NCI-H774 (cell line): ENCODE data around the gene CRABP2.
A peak's percentile ranks its signal among the peaks of the same experiment; 100 is the strongest.

Source experiments
- DNase-seq: peaks from one replicate; lab custom pipeline; 2025; lab: John Stamatoyannopoulos, UW

Gene CRABP2

DNA sequence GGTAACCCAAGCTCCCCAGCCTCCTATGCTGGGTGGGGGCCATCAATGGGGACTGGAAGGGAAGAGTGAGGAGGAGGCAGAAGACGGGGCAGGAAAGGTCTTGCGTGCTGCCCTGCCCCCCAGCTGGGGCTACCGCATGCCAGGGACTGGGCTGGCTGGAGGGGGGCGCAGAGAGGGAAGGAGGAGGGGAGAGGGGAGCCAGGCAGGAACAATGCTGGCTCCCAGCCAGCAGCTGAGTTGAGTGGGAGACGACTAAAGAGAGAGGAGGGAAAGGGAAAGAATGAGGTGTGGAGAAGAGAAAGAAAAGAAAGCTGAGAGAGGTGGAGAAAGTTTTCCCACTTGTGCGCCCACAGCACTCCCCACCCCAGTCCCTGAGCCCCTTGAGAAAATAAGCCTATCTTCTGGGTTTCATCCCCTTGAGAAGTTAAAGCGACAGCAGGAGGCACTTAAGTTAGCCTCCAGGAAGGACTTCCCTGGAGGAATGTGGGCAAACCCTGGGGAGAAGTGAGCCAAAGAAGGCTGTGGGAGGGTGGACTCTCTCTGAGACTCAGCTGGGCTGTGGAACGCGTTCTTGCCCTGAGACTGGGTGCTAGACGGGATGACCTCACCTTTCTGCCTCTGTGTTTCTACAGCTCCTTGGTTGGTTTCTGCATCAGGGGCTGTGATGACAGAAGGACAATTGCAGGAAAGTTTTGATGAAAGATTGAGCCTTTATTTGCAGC lies 15.3 kb downstream of the CRABP2 start:
- DNase-seq, result no peak

DNA sequence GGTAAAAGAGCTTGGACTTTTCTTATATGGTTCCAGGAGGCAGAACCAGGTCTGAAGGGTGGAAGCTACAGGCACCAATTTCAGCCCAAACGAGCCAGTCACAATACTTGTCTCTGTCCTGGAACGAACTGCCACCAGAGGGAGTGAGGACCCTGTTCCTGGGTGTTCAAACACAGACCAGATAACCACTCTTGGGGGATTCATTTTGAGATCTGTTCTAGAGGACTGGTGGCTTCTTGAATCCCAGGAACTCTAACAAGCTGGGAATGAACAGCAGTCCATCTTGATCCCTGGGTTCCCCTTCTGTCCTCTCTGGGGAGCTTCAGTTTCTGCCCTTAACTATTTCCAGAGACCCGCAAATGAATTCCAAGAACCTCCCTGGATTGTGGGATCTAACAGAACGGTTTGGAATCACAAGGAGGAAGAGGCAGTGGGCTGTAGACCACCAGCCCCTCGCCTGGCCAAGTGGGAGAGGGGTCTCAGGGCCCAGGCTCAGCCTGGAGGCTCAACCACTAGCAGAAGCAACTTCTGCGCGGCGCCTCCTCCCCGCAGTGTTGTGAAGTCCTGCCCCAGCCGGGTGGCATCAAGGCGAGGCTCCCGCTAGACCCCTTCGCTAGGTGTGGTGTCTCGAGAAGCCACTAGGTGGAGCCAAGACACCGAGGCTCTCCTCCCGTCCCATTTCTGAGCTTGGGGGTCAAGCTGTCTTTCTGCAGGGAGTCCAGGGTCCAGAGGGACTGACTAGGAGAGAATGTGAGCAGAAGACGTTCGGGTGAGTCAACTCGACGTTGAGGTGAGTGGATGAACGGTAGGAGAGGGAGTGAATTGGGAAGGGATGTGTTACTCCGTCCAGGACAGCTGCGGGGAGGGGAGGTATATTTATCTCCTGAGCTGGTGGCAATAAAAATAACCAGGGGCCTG lies 16.1 kb downstream of the CRABP2 start:
- DNase-seq, result peak; percentile 55

DNA sequence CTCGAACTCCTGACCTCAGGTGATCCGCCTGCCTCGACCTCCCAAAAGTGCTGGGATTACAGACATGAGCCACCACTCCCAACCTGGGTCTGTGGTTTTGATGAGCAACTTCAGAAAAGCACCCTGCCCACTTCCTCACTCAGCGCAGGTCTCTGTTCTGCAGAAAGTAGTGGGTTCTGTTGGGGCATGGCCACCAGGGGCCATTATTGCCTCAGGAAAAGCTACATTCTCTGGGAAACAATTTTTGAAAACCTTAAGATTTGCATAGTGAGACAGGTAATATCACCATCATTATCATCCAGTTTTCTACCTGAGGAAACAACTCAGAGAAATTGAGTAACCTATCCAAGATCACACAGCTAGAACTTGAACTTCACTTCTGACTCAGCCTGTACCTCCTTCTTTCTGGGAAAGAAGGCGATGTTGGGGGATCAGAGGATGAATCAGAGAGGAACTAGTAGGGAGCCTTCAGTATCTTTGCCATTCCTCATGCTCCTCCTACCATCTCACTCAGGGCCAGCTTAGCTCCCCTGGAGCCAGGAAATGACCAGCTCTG lies 21.1 kb downstream of the CRABP2 start:
- no peak for DNase-seq

DNA sequence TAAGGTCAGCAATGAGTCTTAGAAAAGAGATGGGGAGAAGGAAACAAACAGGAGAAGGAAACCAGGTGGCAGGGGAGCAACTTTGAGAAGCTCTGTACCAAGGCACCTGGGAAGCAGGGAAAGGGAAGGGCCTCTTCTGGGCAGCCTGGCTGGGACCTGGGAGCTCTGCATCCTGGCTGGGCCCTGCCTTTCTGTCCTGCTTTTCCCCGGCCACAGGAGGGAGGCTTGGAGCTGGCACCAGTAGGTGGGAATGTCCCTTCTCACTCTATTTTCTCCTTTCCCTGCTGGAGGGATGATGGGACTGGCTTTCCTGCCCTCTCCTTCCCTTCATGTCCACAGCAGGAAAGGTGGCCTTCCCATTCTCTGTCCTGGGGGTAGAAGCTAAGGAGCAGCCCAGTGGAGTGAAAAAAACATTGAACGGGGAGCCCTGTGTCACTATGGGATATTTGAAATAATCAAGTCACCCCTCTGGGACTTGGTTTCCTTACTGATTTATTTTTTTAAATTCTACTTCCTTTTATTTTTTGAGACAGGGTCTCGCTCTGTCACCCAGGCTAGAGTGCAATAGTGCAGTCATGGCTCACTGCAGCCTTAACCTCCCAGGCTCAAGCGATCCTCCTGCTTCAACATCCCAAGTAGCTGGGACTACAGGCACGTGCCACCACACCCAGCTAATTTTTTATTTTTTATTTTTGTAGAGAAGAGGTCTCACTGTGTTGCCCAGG lies 23.1 kb downstream of the CRABP2 start:
- DNase-seq, result no peak

DNA sequence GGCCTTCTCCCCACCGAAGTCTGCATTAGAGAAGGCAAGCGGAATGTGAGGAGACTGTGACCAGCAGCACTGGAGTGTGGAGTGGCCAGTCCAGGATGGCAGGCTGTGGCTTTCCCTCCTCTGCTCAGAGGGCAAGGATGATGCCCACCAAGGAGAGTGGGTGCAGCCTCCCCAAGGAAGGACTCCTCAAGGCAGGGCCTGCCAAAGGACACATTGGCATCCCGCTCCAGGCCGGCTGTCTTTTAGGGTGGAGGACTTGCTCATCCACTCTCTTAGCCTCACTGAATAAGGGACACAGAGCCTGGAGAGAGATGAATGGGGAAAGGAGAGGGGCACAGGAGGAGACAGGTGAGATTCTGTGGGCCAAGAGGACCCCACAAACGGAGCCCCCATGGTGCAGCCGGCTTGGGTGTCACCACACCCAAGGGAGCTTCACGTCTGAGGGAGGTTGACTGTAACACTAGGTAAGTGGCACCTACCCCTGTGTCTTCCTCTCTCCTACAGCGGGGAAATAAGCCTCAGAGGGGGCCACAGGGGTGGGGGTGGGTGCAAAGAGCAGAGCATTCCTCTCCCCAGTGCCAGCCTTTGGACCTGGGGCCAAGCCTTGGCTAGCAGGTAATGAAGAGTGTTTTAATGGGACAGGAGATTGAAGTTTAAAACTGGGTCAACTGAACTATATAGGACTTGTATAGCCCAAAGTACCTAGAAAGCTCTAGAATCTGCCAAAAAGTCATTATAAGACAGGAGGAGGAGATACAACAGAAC lies 24.0 kb downstream of the CRABP2 start:
- no peak for DNase-seq

DNA sequence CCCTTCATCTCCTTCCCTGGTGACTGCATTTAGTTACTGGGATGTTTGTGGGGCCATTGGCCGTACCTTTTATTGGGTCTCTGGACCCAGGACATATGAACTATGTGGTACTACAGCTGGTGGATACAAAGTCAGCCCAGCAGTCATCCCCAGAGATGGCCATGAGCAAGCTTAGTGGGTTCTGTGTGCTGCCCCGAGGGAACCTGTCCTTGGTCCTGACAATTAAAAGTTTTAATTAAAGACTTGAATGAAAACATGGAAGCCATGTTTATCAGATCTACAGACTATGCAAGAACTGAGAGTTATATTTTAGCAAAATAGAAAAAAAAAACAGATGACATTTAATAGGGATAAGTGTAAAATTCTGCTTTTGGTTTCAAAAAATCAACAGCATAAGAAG lies 25.3 kb downstream of the CRABP2 start:
- DNase-seq, result no peak

DNA sequence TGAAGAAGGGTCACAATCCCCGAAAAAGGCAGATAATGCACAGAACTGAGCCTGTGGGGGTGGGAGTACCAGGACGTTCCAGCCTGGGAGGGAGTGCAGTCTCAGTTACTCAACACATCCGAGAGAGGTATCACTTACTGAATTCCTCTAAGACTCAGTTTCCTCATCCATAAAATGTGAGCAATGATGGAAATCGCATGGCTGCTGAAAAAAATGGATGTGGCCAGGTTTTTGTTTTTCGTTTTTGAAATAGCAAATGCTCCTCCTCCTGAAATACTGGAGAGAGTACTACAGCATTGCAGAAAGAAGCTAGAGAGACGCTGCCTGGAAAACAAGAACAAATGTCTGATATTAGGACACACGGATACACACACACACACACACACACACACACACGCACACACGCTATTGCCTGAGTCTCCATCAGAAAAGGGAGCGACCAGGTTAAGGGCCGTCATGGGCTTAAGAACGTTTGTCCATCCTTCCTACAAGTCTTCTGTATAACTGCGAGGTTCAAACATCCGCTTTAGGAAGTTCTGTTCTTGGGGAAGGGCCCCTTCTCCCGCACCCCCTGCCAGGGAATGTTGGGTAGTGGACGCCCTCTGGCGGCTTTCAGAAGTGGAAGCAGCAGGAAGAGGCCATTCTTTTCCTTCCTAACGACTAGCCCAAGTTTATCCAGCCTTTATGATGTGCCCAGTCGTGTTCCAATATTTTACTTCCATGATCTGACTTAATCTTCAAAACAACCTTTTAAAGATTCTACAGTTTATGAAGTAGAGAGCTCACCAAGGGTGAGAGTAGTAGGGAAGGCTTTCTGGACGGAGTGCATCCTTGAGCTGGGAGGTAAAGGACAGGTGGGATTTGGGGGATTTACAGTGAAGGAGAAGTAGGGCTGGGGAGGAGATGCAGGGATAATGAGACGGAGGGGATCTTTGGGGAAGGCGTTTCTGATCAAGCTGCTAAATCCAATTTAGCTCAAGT lies 27.5 kb downstream of the CRABP2 start:
- peak; percentile 55 for DNase-seq

DNA sequence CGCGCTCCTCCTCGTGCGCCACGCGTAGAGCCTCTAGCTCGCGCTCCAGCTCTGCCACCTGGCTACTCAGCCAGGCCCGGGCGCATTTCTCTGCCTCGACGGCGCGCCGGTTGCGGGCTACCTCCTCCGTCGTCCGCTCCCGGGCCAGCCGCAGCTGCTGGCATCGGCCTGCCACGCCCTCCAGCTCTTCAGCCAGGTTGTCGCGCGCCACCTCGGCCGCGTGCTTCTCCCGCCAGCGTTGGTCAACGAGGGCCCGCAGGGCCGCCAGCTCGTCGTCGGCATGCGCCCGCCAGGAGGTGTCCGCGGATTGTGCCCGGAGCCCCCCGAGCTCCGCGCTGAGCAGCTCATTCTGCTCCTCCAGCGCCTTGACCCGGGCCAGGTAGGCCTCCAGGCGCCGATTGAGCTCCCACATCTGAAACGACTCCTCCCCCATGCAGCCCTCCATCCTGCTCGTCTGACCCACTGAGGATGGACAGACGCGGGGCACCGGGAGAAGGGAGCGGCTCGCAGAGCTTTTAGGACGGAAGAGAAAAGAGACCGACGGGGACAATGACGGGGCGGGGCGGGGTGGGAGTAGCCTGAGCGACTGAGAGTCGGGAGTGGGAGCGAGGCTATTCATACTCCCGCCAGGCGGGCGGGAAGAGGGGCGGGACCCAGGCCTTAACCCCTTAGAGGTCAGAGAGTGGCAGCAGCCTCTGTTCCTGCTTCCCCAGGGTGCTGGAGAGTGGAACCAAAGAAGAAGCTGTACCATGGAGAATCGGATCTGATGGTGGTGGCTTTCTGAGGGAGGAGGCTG lies 28.4 kb downstream of the CRABP2 start, which contains the start of gene NES:
Gene NES (minus strand): TSS at position 588 of the 796 bp plus-strand sequence. CDS start 143 bp downstream, at position 445.
- DNase-seq, result peak; percentile 41

DNA sequence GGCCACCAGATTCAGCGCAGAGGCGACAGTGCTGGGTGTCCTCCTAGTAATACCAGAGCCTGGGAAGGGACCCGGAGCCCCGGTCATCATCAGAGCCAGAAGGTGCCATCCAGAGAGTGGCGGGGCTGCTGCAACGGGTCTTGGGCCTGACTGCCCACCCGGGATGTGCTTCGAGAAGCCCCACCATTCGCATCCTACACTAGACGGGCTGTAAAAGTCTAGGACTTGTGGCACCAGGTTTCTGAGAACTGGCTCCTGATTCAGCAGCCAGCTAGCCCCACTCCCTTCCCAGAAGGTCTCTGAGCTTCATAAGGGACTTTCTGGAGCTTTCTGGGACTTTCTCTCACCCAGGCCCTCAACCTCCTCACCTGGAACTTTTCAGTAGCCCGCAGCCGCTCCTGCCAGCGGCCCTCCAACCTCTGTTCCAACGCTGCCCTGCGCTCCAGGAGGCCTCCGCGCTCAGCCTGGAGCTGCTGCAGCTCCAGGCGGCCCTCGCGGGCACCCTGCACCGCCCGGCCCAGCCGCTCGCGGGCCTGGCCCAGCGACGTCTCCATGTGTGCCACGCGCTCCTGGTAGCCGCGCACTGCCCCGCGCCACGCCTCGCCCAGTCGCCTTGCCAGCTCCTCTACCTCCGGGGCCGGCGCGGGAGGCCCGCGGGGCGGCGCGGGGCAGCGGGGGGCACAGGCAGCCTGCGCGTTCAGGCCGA lies 29.1 kb downstream of the CRABP2 start:
- DNase-seq, result no peak

DNA sequence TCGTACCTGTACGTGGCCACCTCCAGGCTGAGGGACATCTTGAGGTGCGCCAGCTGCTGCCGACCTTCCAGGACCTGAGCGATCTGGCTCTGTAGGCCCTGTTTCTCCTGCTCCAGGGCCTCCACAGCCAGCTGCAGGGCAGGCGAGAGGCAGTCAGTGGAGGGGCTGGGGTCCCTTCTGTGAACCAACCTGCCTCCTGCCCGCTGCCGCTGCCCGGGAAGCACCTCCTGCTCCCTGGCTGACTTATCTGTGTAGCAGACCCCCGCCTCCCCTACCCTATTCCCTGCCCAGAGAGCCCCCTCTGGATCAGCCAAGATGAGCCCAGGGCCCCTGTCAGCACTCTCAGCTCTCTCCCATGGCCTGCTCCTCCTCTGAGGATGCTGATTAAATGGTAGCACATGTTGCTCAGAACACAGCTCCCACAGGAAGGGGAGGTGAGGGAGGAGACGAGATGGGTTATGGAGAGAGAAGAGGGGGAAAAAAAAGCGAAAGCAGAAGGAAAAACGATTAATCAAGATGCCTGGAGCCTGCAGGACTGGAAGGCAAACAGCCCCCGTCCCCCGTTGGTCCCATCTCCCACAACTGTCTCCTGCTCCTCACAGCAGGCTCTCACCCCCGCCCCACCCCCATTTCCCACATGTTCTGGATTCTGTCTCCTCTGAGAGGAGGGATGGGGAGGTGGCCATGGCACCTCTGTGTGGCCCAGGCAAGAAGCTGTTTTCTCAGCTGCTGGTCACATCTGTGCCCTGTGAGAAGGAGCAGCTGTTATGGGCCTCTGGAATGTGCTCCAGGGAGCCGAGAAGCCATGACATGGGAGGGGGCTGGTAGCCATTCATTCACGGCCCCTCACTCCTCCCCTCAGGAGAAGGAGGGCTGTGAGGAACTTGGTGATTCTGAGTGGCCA lies 29.9 kb downstream of the CRABP2 start:
- no peak for DNase-seq

DNA sequence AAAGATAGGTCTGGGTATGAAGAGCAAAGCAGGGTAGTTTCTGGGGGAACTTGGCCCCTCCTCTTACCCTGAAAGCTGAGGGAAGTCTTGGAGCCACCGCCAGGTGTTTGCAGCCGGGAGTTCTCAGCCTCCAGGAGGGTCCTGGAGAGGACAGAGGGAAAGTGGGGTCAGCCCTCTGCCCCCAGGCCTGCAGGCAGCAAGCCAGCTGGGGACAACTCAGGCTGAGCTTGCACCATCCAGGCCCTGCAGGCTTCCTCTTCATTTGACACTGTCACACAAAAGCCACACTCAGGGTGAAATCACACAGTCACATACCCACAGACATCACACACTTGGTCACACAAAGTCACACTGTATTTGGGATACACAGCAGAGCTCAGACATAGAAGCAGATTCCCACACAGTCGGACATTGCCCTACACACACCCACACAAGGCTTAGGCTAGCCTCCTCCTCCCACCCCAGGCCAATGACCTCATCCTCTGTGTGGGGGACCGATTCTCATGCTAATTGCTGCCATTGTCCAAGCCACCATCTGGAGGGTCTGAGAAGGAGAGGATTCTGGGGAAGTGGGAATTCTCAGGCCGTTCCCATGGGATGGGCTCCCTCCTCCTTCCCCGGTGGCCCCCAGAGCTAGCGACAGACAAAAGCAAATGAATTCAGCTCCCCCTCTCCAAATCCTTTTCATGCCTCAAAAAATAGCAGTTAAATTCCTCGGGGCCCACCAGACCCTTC lies 31.8 kb downstream of the CRABP2 start:
- DNase-seq, result no peak

DNA sequence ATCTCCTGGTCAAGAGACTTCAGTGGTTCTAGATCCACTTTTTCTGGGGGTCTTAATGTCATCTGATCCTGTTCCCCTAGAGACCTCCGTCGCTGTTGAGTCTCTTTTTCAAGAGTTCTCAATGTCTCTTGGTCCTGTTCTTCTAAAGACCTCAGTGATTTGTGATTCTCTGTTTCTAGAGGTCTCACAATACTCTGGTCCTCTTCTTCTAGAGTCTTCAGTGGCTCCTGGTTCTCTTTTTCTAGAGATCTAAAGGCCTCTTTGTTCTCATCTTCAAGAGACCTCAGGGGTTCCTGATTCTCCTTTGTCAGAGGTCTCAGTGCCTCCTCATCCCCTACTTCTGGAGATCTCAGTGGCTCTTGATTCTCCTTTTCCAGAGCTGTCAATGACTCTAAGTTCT lies 33.6 kb downstream of the CRABP2 start:
- no peak for DNase-seq

DNA sequence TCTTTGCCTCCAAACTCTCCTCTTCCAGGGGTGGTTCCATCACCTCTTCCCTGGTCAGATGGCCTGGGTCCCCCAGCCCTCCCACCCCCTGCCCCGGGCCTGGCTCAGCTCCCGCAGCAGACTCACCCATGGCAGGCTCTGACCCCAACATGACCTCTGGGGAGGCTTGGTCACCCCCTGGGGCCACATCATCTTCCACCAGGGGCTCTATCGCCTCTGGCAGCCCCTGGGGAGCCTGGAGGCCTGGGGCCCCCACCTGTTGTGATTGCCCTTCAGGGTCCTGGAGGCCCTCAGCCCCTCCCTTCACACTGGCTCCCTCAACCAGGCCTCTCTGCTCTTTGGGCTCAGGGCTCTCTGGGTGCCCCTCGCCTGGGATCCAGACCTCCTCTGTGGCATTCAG lies 34.6 kb downstream of the CRABP2 start:
- no peak for DNase-seq

DNA sequence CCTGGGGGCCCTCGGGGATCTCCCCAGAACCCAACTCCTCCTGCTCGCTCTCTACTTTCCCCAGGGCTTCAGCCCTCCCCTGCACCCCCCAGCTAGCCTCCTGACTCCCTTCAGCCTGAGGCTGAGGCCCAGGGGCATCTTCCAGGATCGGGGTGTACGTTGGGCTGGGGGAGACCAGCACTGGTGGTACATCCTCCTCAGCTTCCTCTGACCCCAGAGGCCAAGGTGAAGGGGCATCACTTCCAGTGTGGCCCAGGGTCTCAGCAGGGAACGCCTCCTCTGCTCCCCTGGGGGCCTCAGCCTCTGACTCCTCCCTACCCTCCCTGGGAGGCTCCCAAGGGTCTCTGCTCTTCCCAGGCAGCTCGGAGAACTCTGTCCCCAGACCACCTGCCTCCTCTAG lies 35.0 kb downstream of the CRABP2 start:
- DNase-seq, result no peak

DNA sequence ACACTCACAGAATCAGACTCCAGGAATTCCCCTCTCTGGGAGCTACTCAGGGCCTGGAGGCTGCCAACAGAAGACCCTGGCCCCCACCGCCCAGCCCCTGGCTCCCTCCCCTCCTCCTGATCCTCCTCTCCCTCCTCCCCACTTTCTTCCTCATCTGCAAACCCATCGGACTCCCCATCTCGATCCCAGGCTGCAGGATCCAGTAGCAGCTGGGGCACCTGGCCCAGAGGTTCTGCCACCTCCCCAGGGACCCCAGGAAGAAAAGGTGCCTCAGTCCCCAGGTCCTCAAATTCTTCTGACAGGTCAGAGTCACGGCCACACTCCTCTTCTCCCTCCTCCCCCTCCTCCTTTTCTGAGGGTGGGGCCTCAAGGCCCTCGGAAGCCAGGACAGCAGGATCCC lies 35.6 kb downstream of the CRABP2 start:
- DNase-seq, result no peak

DNA sequence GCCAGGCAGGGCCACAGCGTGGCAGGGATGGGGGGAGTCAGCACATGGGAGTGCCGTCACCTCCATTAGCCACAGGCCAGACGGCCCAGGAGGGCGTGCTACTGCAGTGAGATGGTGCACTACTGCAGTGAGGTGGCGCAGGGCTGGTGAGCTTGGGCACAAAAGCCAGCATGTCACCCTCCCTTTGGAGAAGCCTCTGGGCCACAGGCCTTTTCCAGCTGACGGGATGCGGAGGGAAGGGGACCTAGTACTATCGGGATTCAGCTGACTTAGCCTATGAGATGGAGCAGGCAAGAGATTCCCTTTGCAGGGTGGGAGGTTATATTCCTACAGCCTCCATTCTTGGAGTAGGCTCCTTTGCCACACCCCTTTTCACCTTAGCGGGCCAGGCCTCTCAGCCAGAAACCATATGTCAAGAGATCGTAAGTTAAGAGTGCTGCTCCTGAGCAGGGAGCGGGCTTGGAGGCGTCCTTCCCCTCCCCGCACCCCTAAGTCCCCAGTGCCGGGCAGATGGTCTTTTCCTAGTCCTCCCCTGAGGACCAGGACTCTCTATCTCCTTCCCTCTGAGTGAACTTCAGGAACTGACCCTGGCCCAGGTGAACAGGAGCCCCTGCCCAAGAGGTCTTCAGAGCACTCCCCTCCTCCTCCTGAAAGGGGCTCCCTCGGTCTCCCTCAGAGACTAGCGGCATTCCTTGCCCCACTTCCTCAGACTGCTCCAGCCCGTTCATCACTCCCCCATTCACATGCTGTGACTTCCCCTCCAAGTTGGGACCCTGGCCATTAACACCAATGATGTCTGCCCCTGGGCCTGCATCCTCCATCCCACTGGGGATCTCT lies 36.4 kb downstream of the CRABP2 start:
- no peak for DNase-seq
